ENCODE measurements around the gene ZNF599.

GRCh38 chr19:34734537-34735103, 38.4 kb downstream of the ZNF599 start:
- no peak for TF ChIP-seq CTCF (IDR thresholded peaks at IDR 0.05; ENCODE audit: low read depth, low read length, poor library complexity, severe bottlenecking)
- no peak for TF ChIP-seq EZH2phosphoT487 (IDR thresholded peaks at IDR 0.05; ENCODE audit: borderline replicate concordance, low read length)

Measured in DOHH2 (cell line).